Left ventricle myocardium inferior (tissue), 1 donor: ENCODE measurements around the gene GPC5. TPM values are rescaled to one million over a fixed set of nuclear protein-coding genes. Genes with fewer than 3 reads are reported as not detected.
A peak's percentile ranks its signal among the peaks of the same experiment; 100 is the strongest.

Experiments used
- DNase-seq: peaks from one replicate; pipeline ENCODE4 v3.0.0-alpha.2; 2020
- H3K27ac ChIP-seq: fragments of 200-600 bp; replicated peaks from 2 replicates; pipeline ENCODE4 v1.8.0; 2021
- H3K27me3 ChIP-seq: fragments of 200-600 bp; 2 replicates; pipeline ENCODE4 v1.8.0; 2021; ENCODE audit warnings: low read depth
- H3K36me3 ChIP-seq: fragments of 200-600 bp; 2 replicates; pipeline ENCODE4 v1.8.0; 2021
- H3K4me1 ChIP-seq: fragments of 200-600 bp; 2 replicates; pipeline ENCODE4 v1.8.0; 2021
- H3K4me3 ChIP-seq: fragments of 200-600 bp; 2 replicates; pipeline ENCODE4 v1.8.0; 2021; ENCODE audit warnings: mild to moderate bottlenecking, moderate library complexity
- H3K9me3 ChIP-seq: fragments of 200-600 bp; replicated peaks from 2 replicates; pipeline ENCODE4 v1.8.0; 2021
- intact Hi-C: fragments of 100-400 bp; cut with micrococcal nuclease; formaldehyde crosslinking; loops from one replicate; pipeline ENCODE4 v1.11.0; 2022
- total RNA-seq: library from RNA; stranded (reverse); fragmentation: NEBNext Ultra II Directional; extraction: Animal tissue kit (Norgen Biotek cat#: 25700); gene quantifications from one replicate; pipeline ENCODE4 v1.2.1, GENCODE V29; 2021
- TF ChIP-seq, protein P1 (sequence below): fragments of 200-600 bp; IDR thresholded peaks from 2 replicates; pipeline ENCODE4 v1.8.0; 2021; ENCODE audit warnings: antibody characterized with exemption, mild to moderate bottlenecking, borderline replicate concordance
- donor health status: DM: no; HTN: yes; CAD: no; lungs with severe emphysema.

The GPC5 gene
- total RNA-seq, 1 donor from 2014 or later = 1.5 TPM

DNA sequence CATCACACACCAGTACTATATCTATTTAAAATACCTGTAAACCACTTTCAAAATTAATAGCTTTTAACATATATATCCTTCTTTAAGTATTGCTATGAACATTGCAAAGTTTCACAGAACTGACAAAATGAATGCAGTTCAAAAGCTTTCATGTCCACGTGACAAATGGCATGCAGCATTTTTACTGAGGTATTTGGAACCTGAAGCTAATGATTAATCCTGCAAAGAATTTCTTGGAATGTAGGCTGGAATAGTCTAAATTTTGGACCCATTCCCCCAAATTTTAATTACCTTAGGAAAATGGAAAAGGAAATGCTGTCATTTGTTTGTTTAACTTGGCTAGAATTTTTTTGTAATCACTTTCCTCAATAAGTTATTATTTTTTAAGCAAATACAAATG, 1404.4 kb downstream of the GPC5 start:
- Histone ChIP-seq H3K27ac (no peak overlapping the region), H3K27me3 (no peaks in the 10 kb centered on the region), H3K36me3 (no peaks in the 10 kb centered on the region), H3K4me1 (peaks cover 7% of the 10 kb centered on the region), H3K9me3 (no peaks in the 10 kb centered on the region), H3K4me3 (no peak overlapping the region)
- DNase-seq = no peak
- TF ChIP-seq, protein P1, sequence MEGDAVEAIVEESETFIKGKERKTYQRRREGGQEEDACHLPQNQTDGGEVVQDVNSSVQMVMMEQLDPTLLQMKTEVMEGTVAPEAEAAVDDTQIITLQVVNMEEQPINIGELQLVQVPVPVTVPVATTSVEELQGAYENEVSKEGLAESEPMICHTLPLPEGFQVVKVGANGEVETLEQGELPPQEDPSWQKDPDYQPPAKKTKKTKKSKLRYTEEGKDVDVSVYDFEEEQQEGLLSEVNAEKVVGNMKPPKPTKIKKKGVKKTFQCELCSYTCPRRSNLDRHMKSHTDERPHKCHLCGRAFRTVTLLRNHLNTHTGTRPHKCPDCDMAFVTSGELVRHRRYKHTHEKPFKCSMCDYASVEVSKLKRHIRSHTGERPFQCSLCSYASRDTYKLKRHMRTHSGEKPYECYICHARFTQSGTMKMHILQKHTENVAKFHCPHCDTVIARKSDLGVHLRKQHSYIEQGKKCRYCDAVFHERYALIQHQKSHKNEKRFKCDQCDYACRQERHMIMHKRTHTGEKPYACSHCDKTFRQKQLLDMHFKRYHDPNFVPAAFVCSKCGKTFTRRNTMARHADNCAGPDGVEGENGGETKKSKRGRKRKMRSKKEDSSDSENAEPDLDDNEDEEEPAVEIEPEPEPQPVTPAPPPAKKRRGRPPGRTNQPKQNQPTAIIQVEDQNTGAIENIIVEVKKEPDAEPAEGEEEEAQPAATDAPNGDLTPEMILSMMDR = no peak
- intact Hi-C loops = no loop called here

DNA sequence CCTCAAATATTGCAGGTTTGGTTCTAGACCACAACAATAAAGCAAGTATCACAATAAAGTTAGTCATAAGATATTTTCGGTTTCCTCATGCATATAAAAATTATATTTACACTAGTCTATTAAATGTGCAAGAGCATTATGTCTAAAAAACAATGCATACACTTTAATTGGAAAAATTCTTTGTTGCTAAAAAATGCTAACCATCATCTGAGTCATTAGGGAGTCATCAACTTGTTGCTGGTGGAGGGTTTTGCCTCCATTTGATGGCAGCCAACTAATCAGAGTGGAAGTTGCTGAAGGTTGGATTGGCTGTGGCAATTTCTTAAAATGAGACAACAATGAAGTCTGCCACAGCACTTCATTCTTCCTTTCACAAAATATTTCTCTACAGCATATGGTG, 1405.9 kb downstream of the GPC5 start:
- Histone ChIP-seq H3K4me1 (peaks cover 7% of the 10 kb centered on the region), H3K9me3 (no peaks in the 10 kb centered on the region), H3K36me3 (no peaks in the 10 kb centered on the region), H3K27me3 (no peaks in the 10 kb centered on the region), H3K27ac (no peak overlapping the region), H3K4me3 (no peak overlapping the region)
- DNase-seq = no peak
- TF ChIP-seq, protein P1 = no peak
- intact Hi-C loops = no loop called here

DNA sequence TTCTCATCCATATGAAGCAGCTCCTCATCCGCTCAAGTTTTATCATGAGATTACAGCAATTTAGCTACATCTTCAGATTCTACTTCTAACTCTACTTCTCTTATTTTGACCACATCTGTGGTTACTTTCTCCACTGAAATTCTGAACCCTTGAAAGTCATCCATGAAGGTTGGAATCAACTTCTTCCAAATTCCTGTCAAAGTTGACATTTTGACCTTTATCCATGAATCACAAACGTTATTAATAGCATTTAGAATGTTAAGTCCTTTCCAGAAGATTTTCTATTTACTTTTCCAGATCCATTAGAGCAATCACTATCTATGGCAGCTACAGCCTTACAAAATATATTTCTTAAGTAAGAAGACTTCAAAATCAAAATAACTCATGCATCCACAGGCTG, 1406.5 kb downstream of the GPC5 start:
- Histone ChIP-seq H3K9me3 (no peaks in the 10 kb centered on the region), H3K36me3 (no peaks in the 10 kb centered on the region), H3K27ac (no peak overlapping the region), H3K27me3 (no peaks in the 10 kb centered on the region), H3K4me1 (peaks cover 7% of the 10 kb centered on the region), H3K4me3 (no peak overlapping the region)
- intact Hi-C loops = no loop called here
- no peak for DNase-seq
- TF ChIP-seq, protein P1 = no peak

DNA sequence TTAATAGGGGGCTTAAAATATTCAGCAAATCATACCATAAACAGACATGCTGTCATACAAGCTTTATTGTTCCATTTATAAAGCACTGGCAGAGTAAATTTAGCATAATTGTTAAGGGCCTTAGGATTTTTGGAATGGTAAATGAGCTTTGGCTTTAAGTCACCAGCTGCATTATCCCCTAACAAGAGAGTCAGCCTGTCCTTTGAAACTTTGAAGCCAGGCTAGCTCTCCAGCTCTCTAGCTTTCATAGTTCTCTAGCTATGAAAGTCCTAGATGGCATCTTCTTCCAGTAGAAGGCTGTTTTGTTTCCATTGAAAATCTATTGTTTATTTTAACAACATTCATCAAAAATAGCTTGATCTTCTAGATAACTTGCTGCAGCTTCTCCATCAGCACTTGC, 1407.3 kb downstream of the GPC5 start:
- Histone ChIP-seq H3K4me3 (peak overlapping the region; percentile 53), H3K27ac (peak overlapping the region; percentile 48), H3K27me3 (no peaks in the 10 kb centered on the region), H3K36me3 (no peaks in the 10 kb centered on the region), H3K9me3 (no peaks in the 10 kb centered on the region), H3K4me1 (peaks cover 7% of the 10 kb centered on the region)
- intact Hi-C loops = no loop called here
- no peak for DNase-seq
- TF ChIP-seq, protein P1 = no peak

DNA sequence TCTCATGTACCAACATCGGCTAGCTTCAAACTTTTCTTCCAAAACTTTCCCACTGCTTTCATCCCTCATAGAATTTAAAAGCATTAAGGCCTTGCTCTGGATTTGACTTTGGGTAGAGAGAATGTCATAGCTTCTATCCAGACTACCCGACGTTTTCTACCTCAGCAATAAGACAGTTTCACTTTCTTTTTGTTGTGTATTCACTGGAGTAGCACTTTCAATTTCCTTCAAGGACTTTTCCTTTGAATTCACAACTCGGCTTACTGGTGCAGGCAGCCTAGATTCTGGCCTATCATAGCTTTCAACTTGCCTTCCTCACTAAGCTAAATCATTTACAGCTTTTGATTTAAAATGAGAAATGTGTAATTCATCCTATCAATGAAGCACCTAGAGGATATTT, 1407.8 kb downstream of the GPC5 start:
- H3K27ac ChIP-seq = peak overlapping the region; percentile 48
- TF ChIP-seq, protein P1 = no peak
- intact Hi-C loops = no loop called here

DNA sequence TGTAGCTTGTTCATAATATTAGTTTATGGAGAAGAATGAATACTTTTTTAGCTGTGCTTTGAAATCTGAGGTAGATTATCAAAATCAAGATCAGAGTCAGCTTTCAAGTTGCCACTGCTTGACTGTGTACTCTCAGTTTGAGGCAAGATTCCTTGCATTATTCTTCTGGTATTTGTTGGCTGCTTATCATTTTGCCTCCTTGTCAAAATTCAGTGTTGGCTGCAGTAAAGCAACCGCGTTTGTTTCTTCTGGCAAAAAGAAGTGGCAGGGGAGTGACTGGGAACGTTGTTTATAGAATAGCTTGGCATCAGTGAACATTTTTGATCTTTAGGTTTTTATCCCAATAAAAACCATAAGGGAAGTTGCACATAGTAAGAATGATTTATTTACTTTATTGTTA, 1408.9 kb downstream of the GPC5 start:
- DNase-seq = no peak
- H3K4me1 ChIP-seq = peaks cover 7% of the 10 kb centered on the region
- TF ChIP-seq, protein P1 = no peak
- H3K4me3 ChIP-seq = no peak overlapping the region
- H3K27me3 ChIP-seq = no peaks in the 10 kb centered on the region
- no peak overlapping the region for H3K27ac ChIP-seq
- intact Hi-C loops = no loop called here
- no peaks in the 10 kb centered on the region for H3K36me3 ChIP-seq
- peaks cover 9% of the 10 kb centered on the region for H3K9me3 ChIP-seq

More for the DNA sequence above, 1407.8 kb downstream of the GPC5 start:
- Histone ChIP-seq H3K4me1 (peaks cover 7% of the 10 kb centered on the region), H3K36me3 (no peaks in the 10 kb centered on the region), H3K27me3 (no peaks in the 10 kb centered on the region), H3K4me3 (peak overlapping the region; percentile 53), H3K9me3 (no peaks in the 10 kb centered on the region)
- no peak for DNase-seq
